SU-DHL-6 (cell line): ENCODE data around the gene KDM4F.

Experiments used
- H2AFZ ChIP-seq: fragments of 200-600 bp; sonication (generic); 2 replicates; pipeline ENCODE4 v1.6.1; 2014; ENCODE audit warnings: low read depth, mild to moderate bottlenecking, moderate library complexity, mixed read lengths, antibody characterized with exemption, low read length; ENCODE audit not compliant: severe bottlenecking
- H3F3A ChIP-seq: fragments of 200-600 bp; shearing (Covaris generic); 2 replicates; pipeline ENCODE4 v1.6.0; 2016; ENCODE audit warnings: antibody characterized with exemption, mild to moderate bottlenecking; ENCODE audit not compliant: insufficient read depth
- H3K27ac ChIP-seq: fragments of 200-600 bp; sonication (generic); 2 replicates; pipeline ENCODE4 v1.5.1; 2016; ENCODE audit warnings: low read depth, mild to moderate bottlenecking, low read length, moderate library complexity, mixed read lengths
- H3K27me3 ChIP-seq: fragments of 200-600 bp; sonication (generic), shearing (Covaris generic); 2 replicates; pipeline ENCODE4 v1.6.0; 2014; ENCODE audit warnings: mild to moderate bottlenecking, low read length
- H3K36me3 ChIP-seq: fragments of 200-600 bp; sonication (generic); 2 replicates; pipeline ENCODE4 v1.6.1; 2014; ENCODE audit warnings: mild to moderate bottlenecking, low read length, mixed read lengths
- H3K4me2 ChIP-seq: fragments of 300-600, 200-600 bp; shearing (Covaris generic), sonication (generic); 2 replicates; pipeline ENCODE4 v1.6.0; 2014; ENCODE audit warnings: low read length, low read depth, mild to moderate bottlenecking; ENCODE audit not compliant: poor library complexity, severe bottlenecking
- H3K4me3 ChIP-seq: fragments of 200-600 bp; sonication (generic); 2 replicates; pipeline ENCODE4 v1.5.1; 2014; ENCODE audit warnings: antibody characterized with exemption, low read length, mild to moderate bottlenecking, mixed read lengths; ENCODE audit not compliant: insufficient read depth, poor library complexity, severe bottlenecking
- H3K79me2 ChIP-seq: fragments of 200-600 bp; sonication (generic); 2 replicates; pipeline ENCODE4 v1.6.1; 2014; ENCODE audit warnings: mild to moderate bottlenecking, low read length, moderate library complexity; ENCODE audit not compliant: insufficient read depth
- H3K9ac ChIP-seq: fragments of 200-600 bp; sonication (generic); 2 replicates; pipeline ENCODE4 v1.7.0; 2014; ENCODE audit warnings: mild to moderate bottlenecking, low read length
- H3K9me2 ChIP-seq: fragments of 200-600 bp; sonication (generic); replicated peaks from 2 replicates; pipeline ENCODE4 v1.6.1; 2014; ENCODE audit warnings: low read length; ENCODE audit not compliant: insufficient read depth
- H3K9me3 ChIP-seq: fragments of 200-600 bp; sonication (generic); 2 replicates; pipeline ENCODE4 v1.6.1; 2014; ENCODE audit warnings: low read length, mixed read lengths; ENCODE audit not compliant: insufficient read depth
- H4K20me1 ChIP-seq: fragments of 200-600 bp; sonication (generic); 2 replicates; pipeline ENCODE4 v1.6.1; 2014; ENCODE audit warnings: low read depth, mild to moderate bottlenecking, antibody characterized with exemption, low read length, moderate library complexity, mixed read lengths
- CTCF ChIP-seq: fragments of 200-600 bp; sonication (generic); IDR thresholded peaks from one replicate; pipeline ENCODE4 v1.5.1; 2017; ENCODE audit warnings: antibody characterized with exemption, mild to moderate bottlenecking, low read length, moderate library complexity; ENCODE audit not compliant: insufficient read depth, poor library complexity, severe bottlenecking
- EZH2phosphoT487 ChIP-seq: fragments of 200-600 bp; sonication (generic), shearing (Covaris generic); conservative IDR thresholded peaks from 2 replicates; pipeline ENCODE4 v1.6.1; 2018; ENCODE audit warnings: mild to moderate bottlenecking, antibody characterized with exemption, low read length, moderate library complexity, mixed read lengths

The KDM4F gene

GRCh38 chr11:95098826-95099225 lies 49.6 kb downstream of the KDM4F start:
- H3K79me2 ChIP-seq: no peaks in the 10 kb centered on the region
- no peaks in the 10 kb centered on the region for H4K20me1 ChIP-seq
- no peak overlapping the region for H2AFZ ChIP-seq
- H3K4me3 ChIP-seq: no peak overlapping the region
- H3K36me3 ChIP-seq: no peaks in the 10 kb centered on the region
- no peaks in the 10 kb centered on the region for H3F3A ChIP-seq
- H3K4me2 ChIP-seq: no peak overlapping the region
- H3K9me2 ChIP-seq: no peaks in the 10 kb centered on the region
- no peak overlapping the region for H3K27ac ChIP-seq
- TF ChIP-seq CTCF (no peak), EZH2phosphoT487 (no peak)
- no peaks in the 10 kb centered on the region for H3K27me3 ChIP-seq
- H3K9ac ChIP-seq: no peak overlapping the region
- no peaks in the 10 kb centered on the region for H3K9me3 ChIP-seq

- Histone ChIP-seq H4K20me1 (no peaks in the 10 kb centered on the region), H3K9me3 (no peaks in the 10 kb centered on the region), H3K4me2 (no peak overlapping the region), H3F3A (no peaks in the 10 kb centered on the region), H3K27ac (no peak overlapping the region), H3K27me3 (no peaks in the 10 kb centered on the region), H3K79me2 (no peaks in the 10 kb centered on the region), H3K4me3 (no peak overlapping the region), H3K9ac (no peak overlapping the region), H2AFZ (no peak overlapping the region), H3K9me2 (no peaks in the 10 kb centered on the region), H3K36me3 (no peaks in the 10 kb centered on the region)
- TF ChIP-seq CTCF: no peak
- TF ChIP-seq EZH2phosphoT487: no peak
Measured at GRCh38 chr11:95100191-95100648, 51.0 kb downstream of the KDM4F start.
